RPMI8226 (cell line): ENCODE data around the gene KCNN3.
A peak's percentile ranks its signal among the peaks of the same experiment; 100 is the strongest.
"Not testable (repeated sequence)": the region's sequence is repeated elsewhere in the genome, so short reads cannot be mapped to it uniquely, and the experiment has no call there.

Experiments used
- DNase-seq: peaks from one replicate; pipeline ENCODE4 v3.0.0-alpha.2; 2015

Gene KCNN3

GRCh38 chr1:154870115-154870571, at the start of gene KCNN3:
Gene KCNN3 (minus strand): TSS chr1:154870281. CDS start chr1:154869964, 317 bp downstream.
- peak; percentile 99 for DNase-seq

- no peak for DNase-seq
These were observed 43.2 kb upstream of the KCNN3 start for GRCh38 chr1:154913273-154913672.

GRCh38 chr1:154912755-154913154, 42.7 kb upstream of the KCNN3 start:
- no peak for DNase-seq

- no peak for DNase-seq
These were observed 41.8 kb upstream of the KCNN3 start for GRCh38 chr1:154911691-154912550.

- no peak for DNase-seq
These were observed 40.8 kb upstream of the KCNN3 start for GRCh38 chr1:154910851-154911250.

GRCh38 chr1:154908937-154909336, 38.9 kb upstream of the KCNN3 start:
- no peak for DNase-seq

- not testable (repeated sequence) for DNase-seq
These were observed 38.0 kb upstream of the KCNN3 start for GRCh38 chr1:154908129-154908528.

- no peak for DNase-seq
These were observed 36.6 kb upstream of the KCNN3 start for GRCh38 chr1:154906621-154907081.

GRCh38 chr1:154902938-154903566, 33.0 kb upstream of the KCNN3 start:
- no peak for DNase-seq

- DNase-seq, result no peak
These were observed 31.5 kb upstream of the KCNN3 start for GRCh38 chr1:154901591-154901990.

GRCh38 chr1:154899041-154899440, 29.0 kb upstream of the KCNN3 start:
- no peak for DNase-seq

- DNase-seq, result no peak
These were observed 26.7 kb upstream of the KCNN3 start for GRCh38 chr1:154896771-154897286.

GRCh38 chr1:154895798-154896197, 25.7 kb upstream of the KCNN3 start:
- DNase-seq, result no peak

GRCh38 chr1:154891452-154891851, 21.4 kb upstream of the KCNN3 start:
- no peak for DNase-seq

GRCh38 chr1:154888757-154889156, 18.7 kb upstream of the KCNN3 start:
- DNase-seq, result no peak

- no peak for DNase-seq
These were observed 16.4 kb upstream of the KCNN3 start for GRCh38 chr1:154886281-154887015.

- no peak for DNase-seq
These were observed 15.0 kb upstream of the KCNN3 start for GRCh38 chr1:154884869-154885701.

- no peak for DNase-seq
These were observed 14.1 kb upstream of the KCNN3 start for GRCh38 chr1:154883919-154884868.

GRCh38 chr1:154881820-154882535, 11.9 kb upstream of the KCNN3 start:
- DNase-seq, result no peak

GRCh38 chr1:154880671-154881070, 10.6 kb upstream of the KCNN3 start:
- no peak for DNase-seq
